ENCODE data around the gene PCDH7.
A peak's percentile ranks its signal among the peaks of the same experiment; 100 is the strongest.

Gene PCDH7, protein sequence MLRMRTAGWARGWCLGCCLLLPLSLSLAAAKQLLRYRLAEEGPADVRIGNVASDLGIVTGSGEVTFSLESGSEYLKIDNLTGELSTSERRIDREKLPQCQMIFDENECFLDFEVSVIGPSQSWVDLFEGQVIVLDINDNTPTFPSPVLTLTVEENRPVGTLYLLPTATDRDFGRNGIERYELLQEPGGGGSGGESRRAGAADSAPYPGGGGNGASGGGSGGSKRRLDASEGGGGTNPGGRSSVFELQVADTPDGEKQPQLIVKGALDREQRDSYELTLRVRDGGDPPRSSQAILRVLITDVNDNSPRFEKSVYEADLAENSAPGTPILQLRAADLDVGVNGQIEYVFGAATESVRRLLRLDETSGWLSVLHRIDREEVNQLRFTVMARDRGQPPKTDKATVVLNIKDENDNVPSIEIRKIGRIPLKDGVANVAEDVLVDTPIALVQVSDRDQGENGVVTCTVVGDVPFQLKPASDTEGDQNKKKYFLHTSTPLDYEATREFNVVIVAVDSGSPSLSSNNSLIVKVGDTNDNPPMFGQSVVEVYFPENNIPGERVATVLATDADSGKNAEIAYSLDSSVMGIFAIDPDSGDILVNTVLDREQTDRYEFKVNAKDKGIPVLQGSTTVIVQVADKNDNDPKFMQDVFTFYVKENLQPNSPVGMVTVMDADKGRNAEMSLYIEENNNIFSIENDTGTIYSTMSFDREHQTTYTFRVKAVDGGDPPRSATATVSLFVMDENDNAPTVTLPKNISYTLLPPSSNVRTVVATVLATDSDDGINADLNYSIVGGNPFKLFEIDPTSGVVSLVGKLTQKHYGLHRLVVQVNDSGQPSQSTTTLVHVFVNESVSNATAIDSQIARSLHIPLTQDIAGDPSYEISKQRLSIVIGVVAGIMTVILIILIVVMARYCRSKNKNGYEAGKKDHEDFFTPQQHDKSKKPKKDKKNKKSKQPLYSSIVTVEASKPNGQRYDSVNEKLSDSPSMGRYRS (N-terminal part only)

GRCh38 chr4:30720021-30720660, at the start of gene PCDH7:
Gene PCDH7 (plus strand): TSS chr4:30720369. CDS start chr4:30721423, 1,054 bp downstream.
- peak; percentile 44 for DNase-seq

DNA sequence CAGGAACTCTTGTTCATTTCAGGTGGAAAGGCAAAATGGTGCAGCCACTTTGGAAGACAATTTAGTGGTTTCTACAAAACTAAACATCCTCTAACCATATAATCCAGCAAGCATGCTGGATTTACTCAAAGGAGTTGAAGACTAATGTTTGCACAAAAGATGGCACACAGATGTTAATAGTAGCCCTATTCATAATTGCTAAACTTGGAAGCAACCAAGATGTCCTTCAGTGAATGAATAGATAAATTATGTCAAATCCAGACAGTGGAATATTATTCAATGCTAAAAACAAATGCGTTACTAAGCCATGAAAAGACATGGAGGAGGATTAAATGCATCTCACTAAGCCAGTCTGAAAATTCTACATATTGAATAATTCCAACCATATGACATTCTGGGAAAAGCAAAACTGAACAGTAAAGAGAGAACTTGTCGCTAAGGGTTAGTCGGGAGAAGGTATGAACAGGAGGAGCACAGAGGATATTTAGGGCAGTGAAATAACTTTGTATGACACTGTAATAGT, 48.2 kb upstream of the PCDH7 start:
- no peak for DNase-seq

GRCh38 chr4:30696191-30696590, 24.0 kb upstream of the PCDH7 start:
- no peak for DNase-seq

DNA sequence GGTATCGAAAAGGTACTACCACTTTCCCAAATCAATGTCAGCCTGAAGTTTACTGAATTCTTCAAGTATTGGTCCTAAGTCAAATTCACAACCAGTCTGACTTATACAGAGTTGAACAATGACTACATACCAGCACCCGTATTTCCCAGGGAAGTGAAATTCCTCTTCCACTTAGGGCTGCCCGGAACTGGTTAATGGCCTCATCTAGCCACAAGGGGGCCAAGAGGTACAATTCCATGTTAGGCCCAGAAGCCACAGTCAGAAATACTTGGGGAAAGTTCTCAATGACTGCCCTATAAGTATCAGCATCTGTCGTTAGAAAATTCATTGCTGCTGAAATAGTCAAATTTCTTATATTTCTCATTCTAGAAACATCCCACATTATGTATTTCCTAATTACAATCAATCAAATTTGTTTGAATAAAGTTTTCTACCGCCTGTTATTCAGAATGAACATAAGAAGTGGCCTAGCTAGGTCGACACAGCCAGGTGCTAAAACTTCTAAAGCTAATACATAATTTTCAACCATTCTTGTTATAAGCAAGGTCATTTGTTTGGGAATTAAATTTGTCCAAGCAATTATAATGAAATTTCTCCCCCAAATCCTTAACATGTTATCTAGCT, 5.6 kb upstream of the PCDH7 start:
- DNase-seq = peak; percentile 50

- DNase-seq = peak; percentile 27
Measured at GRCh38 chr4:30716158-30716557, 4.0 kb upstream of the PCDH7 start.

- peak; percentile 56 for DNase-seq
Measured at GRCh38 chr4:30716681-30717207, 3.4 kb upstream of the PCDH7 start.

DNA sequence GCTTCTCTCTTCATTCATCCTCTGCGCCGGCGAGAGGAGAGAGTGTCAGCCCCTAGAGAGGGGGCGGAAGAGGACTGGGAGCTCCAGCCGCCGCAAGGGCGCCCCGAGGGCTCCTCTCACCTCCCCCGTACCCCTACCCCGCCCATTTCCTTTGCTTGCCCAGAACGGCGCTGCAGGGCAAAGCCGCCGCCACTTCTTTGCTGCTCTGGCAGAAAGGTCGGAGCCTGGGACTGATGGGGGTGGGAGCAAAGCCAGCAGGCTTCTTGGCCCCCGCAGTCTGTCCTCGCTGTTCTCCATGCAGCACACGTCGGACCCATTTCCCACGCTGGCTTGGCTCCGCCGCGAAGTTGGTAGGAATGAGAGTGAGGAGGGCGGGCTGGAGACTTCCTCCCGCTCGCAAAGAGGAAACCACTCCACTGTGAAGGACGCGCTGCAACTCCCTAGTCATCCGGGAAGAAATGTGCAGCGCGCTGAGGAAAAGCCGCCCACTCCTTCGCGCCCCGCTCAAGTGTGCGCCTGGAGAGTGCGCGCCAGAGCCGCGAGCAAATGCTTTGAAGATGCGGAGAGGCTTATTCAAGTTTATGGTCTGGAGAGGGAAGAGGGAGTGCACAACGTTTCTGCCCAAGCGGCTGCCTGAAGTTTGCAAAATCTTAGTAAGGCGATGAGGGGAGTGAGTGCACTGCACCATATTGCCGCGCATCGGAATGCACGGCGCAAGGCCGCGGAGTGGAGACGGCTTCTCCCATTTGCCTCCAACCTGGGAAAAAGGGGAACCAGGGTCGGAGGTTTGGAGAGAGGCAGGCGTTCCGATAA, 2.8 kb upstream of the PCDH7 start:
- DNase-seq = peak; percentile 58

- DNase-seq = peak; percentile 42
Measured at GRCh38 chr4:30718021-30718542, 2.1 kb upstream of the PCDH7 start.

GRCh38 chr4:30718641-30719453, 1.3 kb upstream of the PCDH7 start:
- peak; percentile 18 for DNase-seq

DNA sequence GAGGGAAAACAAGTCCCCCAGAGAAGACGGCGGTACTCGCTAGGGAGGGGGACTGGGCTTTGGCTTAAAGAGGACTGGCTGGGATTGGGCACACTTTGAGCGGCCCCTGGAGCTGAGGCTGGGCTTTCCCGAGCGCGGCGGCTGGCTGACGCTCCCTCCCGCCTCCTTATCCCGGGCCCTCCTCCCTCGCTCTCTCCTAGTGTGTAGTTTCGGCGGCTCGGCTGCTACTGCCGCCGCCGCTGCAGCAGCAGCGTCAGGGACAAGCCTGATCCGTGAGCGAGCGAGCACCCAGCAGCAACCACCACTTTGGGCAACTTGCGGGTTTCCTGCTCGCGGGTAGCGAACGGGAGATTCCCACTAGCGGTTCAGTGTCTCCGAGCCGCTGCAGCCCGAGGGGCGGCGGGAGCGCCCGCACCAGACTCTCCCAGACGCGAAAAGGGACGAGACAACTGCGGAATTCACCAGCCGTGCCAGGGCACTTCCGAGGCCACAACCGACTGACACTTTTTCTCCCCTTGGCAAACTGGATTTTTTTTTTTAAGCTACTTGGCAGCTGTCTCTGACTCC, 632 bp upstream of the PCDH7 start:
- peak; percentile 56 for DNase-seq

- peak; percentile 43 for DNase-seq
Measured at GRCh38 chr4:30720661-30721184, 554 bp downstream of the PCDH7 start.

GRCh38 chr4:30721185-30722091, 1.3 kb downstream of the PCDH7 start:
- DNase-seq = peak; percentile 30

DNA sequence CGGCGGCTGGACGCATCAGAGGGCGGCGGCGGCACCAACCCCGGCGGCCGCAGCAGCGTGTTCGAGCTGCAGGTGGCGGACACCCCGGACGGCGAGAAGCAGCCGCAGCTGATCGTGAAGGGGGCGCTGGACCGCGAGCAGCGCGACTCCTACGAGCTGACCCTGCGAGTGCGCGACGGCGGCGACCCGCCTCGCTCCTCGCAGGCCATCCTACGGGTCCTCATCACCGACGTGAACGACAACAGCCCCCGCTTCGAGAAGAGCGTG, 1.9 kb downstream of the PCDH7 start:
- no peak for DNase-seq

- DNase-seq = no peak
Measured at GRCh38 chr4:30722359-30723200, 2.4 kb downstream of the PCDH7 start.

GRCh38 chr4:30723201-30723955, 3.2 kb downstream of the PCDH7 start:
- no peak for DNase-seq

DNA sequence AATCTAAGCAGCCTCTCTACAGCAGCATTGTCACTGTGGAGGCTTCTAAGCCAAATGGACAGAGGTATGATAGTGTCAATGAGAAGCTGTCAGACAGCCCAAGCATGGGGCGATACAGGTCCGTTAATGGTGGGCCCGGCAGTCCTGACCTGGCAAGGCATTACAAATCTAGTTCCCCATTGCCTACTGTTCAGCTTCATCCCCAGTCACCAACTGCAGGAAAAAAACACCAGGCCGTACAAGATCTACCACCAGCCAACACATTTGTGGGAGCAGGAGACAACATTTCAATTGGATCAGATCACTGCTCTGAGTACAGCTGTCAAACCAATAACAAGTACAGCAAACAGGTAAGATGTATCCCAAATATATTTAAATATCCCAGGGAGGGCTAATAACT, 4.1 kb downstream of the PCDH7 start:
- DNase-seq = no peak

- no peak for DNase-seq
Measured at GRCh38 chr4:30725562-30725961, 5.4 kb downstream of the PCDH7 start.
